Stimulated activated CD4-positive, alpha-beta T cell treated with anti-CD3 and anti-CD28 coated beads, Interleukin-1b, Interleukin-23, amount 100 ng/mL, for 4 hours (primary cell): ENCODE measurements around the gene TRIM2.

ENCODE experiments used
- DNase-seq, 2 donors: peaks; one replicate each; pipeline ENCODE4 v3.0.0-alpha.2; 2020; ENCODE audit warnings: low read depth in 2 of 2

Gene TRIM2

DNA sequence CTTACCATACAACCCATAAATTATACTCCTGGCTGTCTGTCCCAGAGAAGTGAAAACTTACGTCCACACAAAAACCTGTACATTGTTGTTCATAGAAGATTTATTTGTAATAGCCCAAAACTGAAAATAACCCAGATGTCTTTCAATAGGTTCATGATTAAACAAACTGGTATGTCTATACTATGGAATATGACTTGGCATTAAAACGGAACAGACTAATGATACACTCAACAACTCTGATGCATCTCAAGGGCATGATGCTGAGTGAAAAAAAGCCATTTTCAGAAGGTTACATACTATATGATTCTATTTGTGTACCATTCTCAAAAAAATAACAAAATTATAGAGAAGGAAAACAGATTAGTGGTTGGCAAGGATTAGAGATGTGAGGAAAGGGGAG lies 128.7 kb downstream of the TRIM2 start:
- no peak for DNase-seq

DNA sequence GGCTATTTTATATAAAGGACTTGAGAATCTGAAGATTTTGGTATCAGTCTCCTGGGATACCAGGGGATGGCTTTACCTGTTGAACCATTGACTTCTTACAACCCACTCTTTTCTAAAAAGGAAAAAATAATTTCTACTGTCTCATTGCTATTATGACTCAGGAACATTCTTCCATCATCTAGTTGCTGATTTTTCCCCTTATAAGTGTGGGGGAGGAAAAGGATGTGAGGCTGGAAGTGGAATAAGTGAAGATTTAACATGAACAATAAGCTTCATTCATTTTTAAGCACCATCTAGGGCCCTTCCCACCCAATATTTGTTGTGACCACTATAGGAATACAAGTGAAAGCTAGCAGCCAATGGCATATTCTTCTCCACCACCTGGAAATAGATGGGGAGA lies 129.6 kb downstream of the TRIM2 start:
- DNase-seq: no peak

DNA sequence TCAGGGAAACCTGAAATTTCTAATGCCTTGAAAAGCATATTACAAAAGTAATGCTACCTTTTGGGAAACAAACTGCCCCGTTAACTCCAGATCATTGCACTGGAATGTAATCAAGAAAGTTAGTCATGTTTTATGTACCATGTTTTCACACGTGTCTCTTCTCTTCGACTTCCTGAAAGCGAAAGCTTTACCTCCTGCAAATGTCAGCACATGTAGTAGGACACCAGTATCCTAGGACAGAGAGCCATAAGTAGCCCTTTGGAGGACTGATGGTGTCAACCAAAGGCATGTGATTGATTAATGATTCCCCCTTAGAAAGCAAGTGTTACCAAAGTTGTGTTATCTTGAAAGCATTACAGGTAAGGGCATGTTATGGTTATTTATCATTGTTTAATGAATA lies 131.4 kb downstream of the TRIM2 start:
- no peak for DNase-seq

DNA sequence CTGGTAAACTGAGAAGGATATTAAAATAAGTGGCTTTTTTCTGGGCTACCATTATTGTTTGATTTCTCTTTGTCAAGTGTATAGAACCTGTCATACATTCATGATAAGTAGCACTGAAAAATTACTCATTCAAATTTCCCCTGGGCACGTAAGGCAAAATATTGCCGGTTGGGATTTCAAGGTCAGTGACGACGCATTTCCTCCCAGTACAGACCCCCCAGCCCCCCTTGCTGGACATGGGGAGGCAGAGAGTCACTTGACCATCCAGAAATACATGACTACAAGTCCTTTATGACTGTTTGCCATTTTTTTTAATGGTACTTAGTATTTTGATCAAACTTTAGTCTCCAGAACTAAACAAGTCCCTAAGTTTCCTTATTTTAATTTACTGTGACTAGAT lies 133.4 kb downstream of the TRIM2 start:
- DNase-seq: no peak

DNA sequence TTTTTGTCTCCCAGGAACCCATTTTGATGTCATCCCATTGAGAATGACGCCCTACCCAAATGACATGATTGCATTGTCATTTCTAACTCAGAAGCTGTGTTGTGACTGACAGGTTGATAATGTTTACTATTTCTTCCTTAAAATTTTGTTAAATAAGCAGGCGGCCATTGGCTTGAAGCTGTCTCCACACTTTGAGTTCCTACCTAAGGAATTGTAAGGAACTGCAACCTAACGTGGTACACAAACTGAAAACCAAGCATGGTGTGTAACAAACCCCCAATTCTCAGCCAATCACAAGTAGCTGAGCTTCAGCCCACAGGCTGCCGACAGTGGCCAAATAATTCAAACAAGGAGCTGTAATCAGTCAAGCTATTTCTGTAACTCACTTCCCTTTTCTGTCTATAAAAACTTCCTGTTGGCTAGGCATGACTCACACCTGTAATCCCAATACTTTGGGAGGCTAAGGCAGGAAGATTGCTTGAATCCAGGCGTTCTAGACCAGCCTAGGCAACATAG lies 137.4 kb downstream of the TRIM2 start:
- no peak for DNase-seq

DNA sequence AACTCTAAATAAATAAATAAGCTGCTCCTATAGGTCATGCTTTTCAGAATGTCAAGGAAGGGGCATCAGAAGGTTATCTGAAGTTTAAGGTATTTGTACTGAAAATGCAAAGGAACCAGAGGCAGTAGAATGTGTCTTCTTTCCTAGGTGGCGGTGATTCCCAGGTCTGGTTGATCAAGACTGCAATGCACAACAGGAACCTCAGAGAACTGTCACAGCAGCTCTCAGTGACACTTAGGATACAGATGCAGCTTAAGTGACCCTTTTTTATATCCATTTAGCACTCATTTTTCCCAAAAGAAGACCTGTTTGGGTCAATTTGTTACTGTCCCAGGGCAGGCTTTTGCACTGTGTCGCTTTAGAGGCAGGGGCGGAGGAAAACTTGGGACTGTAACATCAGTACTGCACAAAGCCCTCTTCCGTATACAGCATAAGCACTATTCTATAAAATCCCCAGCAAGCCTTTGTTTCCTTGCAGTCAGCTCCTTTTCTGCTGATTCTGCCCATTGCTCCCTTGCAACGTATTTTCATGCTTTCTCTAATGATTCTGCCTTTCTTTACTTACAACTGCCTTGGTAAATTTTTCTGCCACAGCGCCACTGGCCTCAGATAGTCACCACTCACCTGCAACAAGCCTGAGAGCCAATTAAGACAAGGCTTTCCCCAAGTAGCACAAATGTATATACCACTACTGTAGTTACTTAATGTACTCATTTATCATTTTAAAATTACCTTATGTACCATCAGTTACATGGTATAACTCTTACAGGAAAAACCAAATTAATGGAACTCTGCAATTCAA lies 138.7 kb downstream of the TRIM2 start:
- DNase-seq: no peak

DNA sequence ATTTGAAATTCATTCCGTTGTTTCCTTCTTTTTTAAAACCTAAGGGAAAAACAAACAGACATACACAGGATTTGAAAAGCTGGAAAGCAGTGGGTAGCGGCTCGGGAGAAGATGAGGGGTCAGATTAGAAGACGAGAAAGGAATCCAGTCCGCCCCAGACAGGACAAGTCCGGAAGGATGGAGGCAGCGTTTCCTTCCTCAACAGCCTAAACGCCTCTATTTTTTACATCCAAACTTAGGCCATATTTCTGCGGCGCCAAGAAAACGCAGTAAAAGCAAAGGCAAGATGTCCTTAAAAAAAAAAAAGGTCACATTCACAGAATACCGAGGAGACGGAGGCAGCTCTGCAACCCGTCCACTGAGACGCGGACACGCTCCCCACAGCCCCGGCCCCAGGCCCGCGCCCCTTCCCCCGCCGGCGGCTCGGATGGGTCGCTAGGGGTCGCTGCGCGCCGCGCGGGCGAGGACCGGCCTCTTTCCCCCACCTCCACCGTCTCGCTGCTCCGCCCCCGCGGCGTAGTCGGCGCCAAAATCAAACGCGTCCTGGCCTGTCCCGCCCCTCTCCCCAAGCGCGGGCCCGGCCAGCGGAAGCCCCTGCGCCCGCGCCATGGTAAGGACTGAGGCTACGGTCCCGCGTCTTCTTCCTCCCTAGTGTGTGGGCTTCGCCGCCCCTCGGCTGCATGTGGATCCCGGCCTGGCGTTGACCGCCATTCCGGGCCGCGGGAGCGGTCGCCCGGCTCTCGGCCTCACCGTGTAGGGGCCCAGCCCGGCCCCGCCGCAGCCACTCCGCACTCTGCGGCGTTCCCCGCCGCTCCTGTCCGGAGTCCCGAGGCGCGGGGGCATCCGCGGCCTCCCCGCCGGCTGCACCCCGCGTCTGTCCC lies 140.1 kb downstream of the TRIM2 start, which contains the start of gene MND1:
TSS of gene MND1 (plus strand) at position 558 of the 881 bp plus-strand sequence. CDS start at position 608, 50 bp downstream.
- DNase-seq: peak; percentile 91 to 92

DNA sequence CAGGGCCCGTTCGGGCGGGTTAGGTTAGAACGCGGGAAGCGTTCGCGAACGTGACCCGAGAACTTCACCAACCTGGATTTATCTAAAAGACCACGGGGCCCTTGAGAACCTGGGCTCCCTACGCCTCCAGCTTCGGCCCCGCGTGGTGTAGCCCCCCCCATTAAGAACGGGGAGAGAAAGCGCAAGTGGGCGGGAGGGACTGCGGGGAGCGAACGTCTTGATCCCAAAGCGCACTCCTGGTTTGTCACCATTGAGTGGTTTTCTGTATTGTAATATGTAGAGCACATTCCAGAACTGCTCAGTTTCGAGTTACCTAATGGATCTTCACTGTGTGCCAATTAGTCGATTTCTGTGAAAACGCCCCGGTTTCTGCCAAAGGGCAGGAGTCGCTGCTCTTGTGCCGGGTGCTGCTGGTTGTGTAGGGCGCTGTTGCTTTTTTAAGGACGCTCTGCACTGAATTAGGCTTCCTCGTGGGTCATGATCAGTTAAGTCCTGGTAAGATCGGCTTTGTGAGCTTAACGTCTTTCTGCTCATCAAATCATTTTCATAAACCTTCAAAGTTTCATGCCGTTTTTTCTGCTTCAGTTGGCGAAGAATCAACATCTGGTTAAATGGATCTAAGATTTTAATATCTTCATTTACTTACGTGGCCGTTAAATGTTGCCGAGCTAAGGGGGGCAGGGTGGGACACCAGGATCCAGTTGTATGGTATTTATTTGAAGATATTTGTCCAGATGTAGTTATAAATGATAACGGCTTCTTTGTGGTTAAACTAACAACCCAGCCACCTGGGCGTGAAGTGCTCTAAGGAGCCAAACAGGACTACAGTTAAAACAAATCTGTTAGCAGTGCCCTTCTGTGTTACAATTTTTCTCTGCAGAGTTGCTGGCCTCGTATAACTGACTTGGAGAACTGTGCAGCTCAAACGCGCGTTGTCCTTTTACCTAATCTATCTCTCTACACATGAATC lies 141.1 kb downstream of the TRIM2 start:
- DNase-seq: peak; percentile 33 to 46

DNA sequence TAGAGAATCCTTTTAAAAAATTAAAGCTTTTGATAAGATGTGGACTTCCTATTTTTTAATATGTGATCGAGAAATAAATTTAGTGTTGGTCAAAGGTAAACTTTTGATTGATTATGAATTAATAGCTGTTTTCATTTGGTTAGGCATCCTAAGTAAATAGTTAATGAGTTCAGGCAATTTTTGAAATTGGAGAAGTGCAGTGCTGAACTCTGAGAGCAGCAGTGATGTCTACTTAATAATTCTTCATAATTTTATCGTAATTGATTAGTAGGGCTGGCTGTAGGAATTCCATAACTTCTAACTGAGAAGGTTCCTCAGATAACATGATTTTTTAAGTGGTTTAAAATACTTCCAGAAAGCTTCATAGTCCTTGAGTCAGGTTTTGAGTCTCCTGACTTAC lies 141.8 kb downstream of the TRIM2 start:
- no peak for DNase-seq

DNA sequence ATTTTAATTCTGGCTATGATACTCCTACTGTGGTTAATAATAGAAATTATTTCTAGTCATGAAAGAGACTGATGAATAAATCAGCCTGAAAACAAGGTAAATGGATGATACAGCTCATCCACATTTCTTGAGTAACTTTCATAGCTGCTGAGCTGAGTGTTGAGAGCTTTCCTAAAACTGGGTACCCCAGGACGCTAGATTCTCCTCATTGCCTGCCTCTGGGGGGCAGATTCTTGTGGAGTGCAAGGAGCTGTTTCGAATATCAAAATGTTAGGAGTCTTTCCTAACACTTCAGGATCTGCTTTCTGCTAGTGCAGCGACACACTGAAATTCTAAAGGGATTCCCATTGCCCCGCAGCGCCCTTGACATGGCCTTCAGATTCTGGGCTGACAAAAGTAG lies 142.3 kb downstream of the TRIM2 start:
- no peak for DNase-seq

DNA sequence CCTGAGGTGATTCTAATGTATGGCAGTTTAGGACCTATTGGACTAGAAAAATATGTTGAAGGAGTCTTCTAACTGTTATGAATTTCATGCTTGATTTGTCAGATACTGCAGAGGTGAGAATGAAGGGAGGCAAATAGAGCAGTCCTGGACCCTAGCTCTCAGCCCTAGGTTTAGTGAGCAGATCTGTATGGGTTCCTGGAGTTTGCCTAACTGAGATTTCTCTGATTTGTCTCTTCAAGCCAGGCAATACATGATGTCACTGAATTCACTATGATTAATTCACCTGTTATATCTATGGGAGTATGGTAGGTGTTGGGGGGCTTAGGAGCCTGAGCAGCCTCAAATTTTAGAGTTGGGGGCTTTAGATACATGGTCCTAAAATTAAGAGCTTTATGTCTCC lies 142.9 kb downstream of the TRIM2 start:
- no peak for DNase-seq

DNA sequence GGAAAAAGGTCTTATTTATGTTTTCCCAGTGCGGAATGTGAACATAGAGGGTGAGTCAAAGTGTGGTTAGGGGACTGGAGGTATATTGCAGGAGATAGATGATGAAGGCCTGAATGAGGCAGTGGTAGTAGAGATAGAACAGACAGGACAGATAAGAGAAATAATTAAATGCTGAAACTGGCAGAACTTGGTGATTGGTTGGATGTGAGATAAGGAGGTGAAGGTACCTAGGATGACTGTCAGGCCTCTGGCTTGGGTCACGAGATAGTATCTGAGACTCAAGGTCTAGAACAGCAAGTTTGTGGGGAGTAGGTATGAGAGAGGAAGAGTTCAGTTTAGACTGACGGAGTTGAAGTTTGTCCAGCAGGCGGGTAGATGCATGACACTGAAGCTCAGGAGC lies 143.8 kb downstream of the TRIM2 start:
- no peak for DNase-seq

DNA sequence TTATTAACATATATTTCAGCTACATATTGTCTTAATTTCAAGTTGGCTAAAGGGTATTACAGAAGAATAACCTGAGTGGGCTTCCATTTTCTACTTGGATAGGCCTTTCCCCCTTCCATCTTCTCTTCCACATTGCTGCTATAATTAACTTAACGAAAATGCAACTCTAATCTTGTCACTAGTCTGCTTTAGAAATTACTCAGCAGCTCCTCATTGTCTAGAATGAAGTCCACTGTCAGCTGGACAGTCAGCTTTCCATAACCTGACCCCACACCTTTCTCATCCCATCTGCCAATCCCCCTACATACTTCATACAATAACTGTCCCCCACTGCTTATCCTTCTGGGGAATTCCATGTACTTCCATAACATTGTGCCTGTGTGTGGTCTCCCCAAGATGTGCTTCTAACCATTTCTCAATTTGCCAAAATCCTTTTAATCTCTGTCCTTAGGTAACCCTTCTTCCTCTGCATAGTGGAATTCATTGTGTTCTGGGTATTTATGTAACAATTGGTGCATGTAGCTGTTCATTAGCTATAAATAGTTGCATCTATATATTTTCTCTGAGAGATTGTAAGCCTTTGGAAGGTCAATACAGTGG lies 145.1 kb downstream of the TRIM2 start:
- DNase-seq: no peak

DNA sequence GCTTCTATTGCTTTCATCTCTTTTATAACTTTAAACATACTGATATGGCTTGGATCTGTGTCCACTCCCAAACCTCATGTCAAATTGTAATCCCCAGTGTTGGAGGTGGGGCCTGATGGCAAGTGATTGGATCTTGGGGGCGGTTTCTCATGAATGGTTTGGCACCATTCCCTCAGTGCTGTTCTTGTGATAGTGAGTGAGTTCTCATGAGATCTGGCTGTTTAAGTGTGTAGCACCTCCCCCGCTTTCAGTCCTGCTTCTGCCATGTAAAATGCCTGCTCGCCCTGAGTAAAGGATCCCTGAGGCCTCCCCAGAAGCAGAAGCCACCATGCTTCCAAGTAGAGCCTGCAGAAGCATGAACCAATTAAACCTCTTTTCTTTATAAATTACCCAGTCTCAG lies 157.9 kb downstream of the TRIM2 start:
- DNase-seq: no peak

DNA sequence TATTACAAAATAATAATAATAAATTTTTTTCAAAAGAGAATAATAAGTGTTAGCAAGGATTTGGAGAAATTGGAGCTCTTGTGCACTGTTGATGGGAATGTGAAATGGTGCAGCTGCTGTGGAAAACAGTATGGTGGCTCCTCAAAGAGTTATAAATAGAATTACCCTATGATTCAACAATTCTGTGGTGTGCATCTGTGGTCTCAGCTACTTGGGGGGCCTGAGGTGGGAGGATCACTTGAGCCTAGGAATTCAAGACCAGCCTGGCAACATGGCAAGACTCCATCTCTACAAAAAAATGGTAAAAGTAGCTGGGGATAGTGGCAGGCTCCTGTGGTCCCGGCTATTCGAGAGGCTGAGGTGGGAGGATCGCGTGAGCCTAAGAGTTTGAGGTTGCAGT lies 159.8 kb downstream of the TRIM2 start:
- DNase-seq: no peak

DNA sequence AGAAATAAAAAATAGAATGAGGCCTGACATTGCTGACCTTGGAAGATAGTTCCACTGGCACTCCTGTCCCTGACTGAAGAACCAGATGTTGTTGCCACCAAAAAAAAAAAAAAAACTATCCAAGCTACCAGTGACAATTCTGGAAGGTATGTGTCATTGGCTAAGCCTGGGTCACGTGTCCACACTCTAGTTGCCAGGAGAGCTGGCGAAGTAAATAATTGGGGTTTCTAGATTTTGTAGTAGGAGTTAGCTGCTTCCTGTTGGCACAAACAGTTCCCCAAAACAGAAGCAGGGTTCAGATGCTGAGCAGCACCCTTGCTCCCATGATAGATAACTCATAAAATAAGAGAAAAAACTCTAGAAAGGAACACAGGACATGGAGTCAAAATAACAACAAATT lies 160.8 kb downstream of the TRIM2 start:
- DNase-seq: no peak

DNA sequence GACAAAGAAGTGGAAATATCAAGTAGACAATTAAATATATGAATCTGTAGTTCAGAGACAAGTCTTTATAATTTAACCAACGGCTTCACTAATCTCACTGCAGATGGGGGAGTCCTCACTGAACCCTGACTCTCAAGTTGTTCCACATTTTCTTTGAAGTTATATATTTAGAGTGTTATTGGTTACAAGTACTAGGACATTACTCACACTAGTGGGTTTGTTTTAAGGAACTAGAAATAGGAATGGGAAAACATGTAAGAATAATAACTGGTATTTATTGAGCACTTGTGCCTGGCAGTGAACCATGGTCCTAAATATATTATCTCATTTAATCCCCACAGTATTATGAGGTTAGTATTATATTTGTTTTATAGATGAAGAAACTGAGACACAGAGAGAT lies 162.2 kb downstream of the TRIM2 start:
- no peak for DNase-seq

DNA sequence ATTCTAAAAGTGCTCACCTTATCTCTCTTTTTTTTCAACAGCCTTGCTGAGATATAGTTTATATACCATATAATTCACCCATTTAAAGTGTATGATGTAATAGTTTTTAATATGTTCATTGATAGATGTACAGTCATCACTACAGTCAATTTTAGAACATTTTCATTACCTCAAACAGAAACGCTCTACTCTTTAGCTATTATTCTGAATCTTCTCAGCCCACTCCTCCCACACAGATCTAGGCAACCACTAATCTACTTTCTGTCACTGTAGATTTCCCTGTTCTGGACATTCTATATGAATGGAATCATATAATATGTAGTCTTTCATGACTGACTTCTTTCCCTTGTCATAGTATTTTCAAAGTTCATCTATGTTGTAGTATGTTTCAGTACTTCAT lies 162.8 kb downstream of the TRIM2 start:
- DNase-seq: no peak

DNA sequence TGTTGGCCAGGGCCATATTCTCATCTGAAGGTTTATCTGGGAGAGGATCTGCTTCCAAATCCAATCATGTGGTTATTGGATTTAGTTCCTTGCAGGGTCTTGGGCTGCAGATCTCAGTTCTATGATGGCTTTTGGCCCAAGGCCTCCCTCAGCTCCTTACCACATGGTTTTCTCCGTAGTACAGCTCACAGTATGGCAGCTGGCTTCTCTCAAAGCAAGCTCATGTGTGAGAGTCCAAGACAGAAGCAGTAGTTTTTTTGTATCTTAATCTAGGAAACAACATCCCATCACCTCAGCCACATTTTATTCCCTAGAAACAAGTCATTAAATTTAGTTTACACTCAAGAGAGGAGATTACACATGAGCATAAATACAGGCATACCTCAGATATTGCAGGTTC lies 164.8 kb downstream of the TRIM2 start:
- DNase-seq: no peak

DNA sequence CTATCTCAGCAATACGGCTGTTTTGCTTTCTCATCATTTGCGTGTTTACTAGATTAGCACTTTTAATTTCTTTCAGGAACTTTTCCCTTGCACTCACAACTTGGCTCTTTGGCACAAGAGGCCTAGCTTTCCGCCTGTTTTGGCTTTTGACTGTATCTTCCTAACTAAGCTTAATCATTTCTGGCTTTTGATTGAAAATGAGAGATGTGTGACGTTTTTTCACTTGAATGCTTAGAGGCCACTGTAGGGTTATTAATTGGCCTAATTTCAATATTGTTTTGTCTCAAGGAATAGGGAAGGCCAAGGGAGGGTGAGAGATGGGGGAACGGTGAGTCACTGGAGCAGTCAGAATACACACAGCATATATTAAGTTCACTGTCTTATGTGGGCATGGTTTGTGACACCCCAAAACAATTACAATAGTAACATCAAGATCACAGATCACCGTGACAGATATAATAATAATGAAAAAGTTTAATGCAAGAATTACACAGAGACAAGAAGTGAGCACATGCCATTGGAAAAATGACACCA lies 167.5 kb downstream of the TRIM2 start:
- no peak for DNase-seq
